H7 (cell line): ENCODE data around the gene HOMER3. TPM values are rescaled to one million over a fixed set of nuclear protein-coding genes. Genes with fewer than 3 reads are reported as not detected.

Experiments used
- DNase-seq: peaks from one replicate; pipeline ENCODE4 v3.0.0; 2012
- H3K27me3 ChIP-seq: 2 replicates; pipeline ENCODE4 v1.6.0; 2011; ENCODE audit warnings: mild to moderate bottlenecking, low read length; ENCODE audit not compliant: control insufficient read depth, insufficient read depth
- H3K36me3 ChIP-seq: replicated peaks from 2 replicates; pipeline ENCODE4 v1.5.1; 2011; ENCODE audit warnings: low read length; ENCODE audit not compliant: control insufficient read depth, insufficient read depth
- H3K4me3 ChIP-seq: 2 replicates; pipeline ENCODE4 v1.5.1; 2011; ENCODE audit warnings: low read depth, mild to moderate bottlenecking, control low read depth, low read length, moderate library complexity; ENCODE audit not compliant: insufficient read depth
- total RNA-seq: library from RNA; depleted of rRNA; stranded (reverse); fragments of >200 nt; shearing (Covaris generic); gene quantifications from 2 replicates; pipeline ENCODE4 v1.2.3, GENCODE V29; 2014

Gene HOMER3
- total RNA-seq, 1 experiment from 2014 or later: 25.1 TPM

- H3K4me3 ChIP-seq: peak overlapping the region; percentile 28
- no peaks in the 10 kb centered on the region; the same call in none of the 2 replicates for H3K36me3 ChIP-seq
- peaks cover 16% of the 10 kb centered on the region; the same call in 1 of the 2 replicates for H3K27me3 ChIP-seq
- DNase-seq: peak; percentile 87
These were observed 44.6 kb downstream of the HOMER3 start for GRCh38 chr19:18896421-18896841.

DNA sequence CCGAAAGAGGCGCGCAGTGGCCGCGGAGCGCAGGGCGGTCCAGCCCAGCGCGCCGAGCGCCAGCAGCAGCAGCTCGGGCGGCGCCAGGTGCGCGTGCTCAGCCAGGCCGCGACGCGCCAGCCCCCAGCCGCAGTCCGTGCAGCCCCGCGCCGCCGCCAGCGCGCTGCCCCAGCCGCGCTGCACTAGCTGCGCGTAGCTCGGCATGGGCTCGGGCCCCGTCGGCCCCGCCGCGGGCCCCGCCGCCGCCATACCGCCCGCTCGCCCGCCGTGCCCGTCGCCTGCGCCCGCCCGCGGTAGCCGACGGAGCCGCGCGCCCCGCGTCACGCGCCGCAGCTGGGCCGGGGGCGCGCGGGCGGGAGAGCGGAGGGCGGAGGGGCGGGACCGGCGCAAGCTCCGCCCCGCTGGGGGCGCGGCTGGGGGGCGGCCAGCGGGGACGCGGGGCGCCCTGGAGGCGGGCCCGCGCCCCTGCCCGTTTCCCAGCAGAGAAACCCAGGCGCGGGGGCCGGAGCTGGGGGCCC lies 45.1 kb downstream of the HOMER3 start, which contains the start of gene CERS1:
CERS1 (minus strand) TSS at position 335 of the 518 bp plus-strand sequence; CDS start at position 249, 86 bp downstream.
- peak within 1 kb of the TSS; percentile 70 for H3K4me3 ChIP-seq
- DNase-seq: peak; percentile 99
- no peaks in the 10 kb centered on the region; the same call in none of the 2 replicates for H3K36me3 ChIP-seq
- H3K27me3 ChIP-seq: peaks cover 16% of the 10 kb centered on the region; the same call in 1 of the 2 replicates

GRCh38 chr19:18895038-18895823 lies 45.8 kb downstream of the HOMER3 start:
- peak overlapping the region; percentile 70 for H3K4me3 ChIP-seq
- H3K27me3 ChIP-seq: peaks cover 16% of the 10 kb centered on the region; the same call in 1 of the 2 replicates
- peak; percentile 95 for DNase-seq
- no peaks in the 10 kb centered on the region; the same call in none of the 2 replicates for H3K36me3 ChIP-seq

DNA sequence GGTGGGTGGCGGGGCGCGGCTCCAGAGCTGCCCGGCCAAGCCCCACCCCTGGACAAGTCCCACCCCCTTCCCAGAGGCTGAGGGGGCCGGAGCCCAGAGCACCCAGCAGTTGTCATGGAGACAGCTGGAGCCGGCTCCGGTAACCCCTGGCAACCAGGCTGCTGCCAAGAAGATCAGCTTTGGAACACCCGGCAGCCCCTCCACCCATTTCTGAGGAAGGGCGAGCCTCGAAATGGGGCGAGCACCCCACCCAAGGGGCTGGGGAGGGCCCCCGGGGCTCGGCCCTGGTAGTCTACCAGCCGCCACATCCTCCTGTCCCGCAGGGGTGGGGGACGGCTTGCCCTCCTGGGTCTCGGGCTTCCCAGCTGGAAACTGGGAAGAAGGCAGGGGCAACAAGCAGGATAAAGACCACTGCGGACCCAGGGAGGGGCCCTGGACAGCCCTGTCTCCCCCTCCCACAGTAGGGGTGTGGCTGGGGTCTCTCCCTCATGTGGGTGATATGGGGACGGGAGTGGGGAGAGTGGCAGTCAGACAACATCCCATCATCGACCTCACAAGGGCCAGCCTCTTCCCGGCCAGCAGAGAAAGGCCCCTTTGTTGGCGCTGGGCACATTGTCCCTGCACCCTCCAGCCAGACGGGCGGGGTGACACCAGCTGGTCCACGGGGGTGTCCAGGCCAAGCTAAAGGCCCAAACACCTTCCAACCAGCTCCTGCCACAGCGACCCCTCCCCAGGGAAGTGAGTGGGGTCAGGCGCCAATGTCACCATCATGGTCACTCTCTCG lies 46.6 kb downstream of the HOMER3 start:
- Histone ChIP-seq H3K4me3 (peak overlapping the region; percentile 70), H3K27me3 (peaks cover 16% of the 10 kb centered on the region; the same call in 1 of the 2 replicates), H3K36me3 (no peaks in the 10 kb centered on the region; the same call in none of the 2 replicates)
- DNase-seq: peak; percentile 97

- no peak for DNase-seq
- Histone ChIP-seq H3K36me3 (no peaks in the 10 kb centered on the region; the same call in none of the 2 replicates), H3K4me3 (no peak overlapping the region), H3K27me3 (peaks cover 16% of the 10 kb centered on the region; the same call in 1 of the 2 replicates)
These were observed 47.3 kb downstream of the HOMER3 start for GRCh38 chr19:18893587-18894253.

DNA sequence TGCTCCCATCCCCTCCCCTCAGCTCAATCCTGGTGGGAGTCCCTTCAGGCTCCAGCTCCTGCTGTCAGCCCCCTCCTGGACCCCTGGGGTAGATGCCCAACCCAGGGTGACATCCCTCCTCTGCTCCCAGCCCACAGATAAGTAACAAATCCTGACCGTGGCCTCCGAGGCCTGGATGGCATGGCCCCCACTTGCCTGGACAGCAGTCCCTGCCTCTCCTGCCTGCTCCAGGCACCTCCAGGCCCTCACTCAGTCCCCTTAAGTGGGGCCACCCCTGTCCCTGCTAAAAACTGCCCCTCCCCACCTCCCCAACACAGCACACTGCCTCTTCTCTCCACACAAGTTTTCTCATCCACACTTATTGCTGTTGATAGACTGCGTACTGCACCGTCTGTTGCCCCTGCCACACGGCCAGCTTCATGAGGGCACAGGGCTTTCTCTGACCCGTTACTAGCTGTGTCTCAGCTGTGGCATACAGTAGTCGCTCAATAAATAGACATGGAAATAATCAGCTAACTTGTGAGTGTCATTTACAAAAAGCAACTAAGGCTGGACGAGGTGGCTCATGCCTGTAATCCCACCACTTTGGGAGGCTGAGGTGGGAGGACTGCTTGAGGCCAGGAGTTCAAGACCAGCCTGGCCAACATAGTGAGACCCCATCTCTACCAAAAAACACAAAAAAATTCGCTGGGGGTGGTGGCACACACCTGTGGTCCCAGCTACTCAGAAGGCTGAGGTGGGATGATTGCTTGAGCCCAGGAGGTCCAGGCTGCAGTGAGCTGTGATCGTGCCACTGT lies 50.9 kb downstream of the HOMER3 start:
- H3K36me3 ChIP-seq: no peaks in the 10 kb centered on the region; the same call in none of the 2 replicates
- no peak for DNase-seq

GRCh38 chr19:18886972-18887371 lies 54.0 kb downstream of the HOMER3 start:
- DNase-seq: no peak
- Histone ChIP-seq H3K36me3 (no peaks in the 10 kb centered on the region; the same call in 1 of the 2 replicates), H3K4me3 (no peak overlapping the region), H3K27me3 (no peaks in the 10 kb centered on the region)

More for the DNA sequence above, 50.9 kb downstream of the HOMER3 start:
- Histone ChIP-seq H3K27me3 (peaks cover 7% of the 10 kb centered on the region; the same call in 1 of the 2 replicates), H3K4me3 (no peak overlapping the region)

GRCh38 chr19:18883526-18884304 lies 57.3 kb downstream of the HOMER3 start:
- DNase-seq: no peak
- Histone ChIP-seq H3K27me3 (no peaks in the 10 kb centered on the region), H3K36me3 (no peaks in the 10 kb centered on the region; the same call in 1 of the 2 replicates)

GRCh38 chr19:18881491-18881890 lies 59.5 kb downstream of the HOMER3 start:
- H3K4me3 ChIP-seq: no peak overlapping the region
- no peaks in the 10 kb centered on the region for H3K27me3 ChIP-seq
- no peak for DNase-seq
- H3K36me3 ChIP-seq: peaks cover 1% of the 10 kb centered on the region; the same call in 1 of the 2 replicates

More at GRCh38 chr19:18883526-18884304, 57.3 kb downstream of the HOMER3 start:
- no peak overlapping the region for H3K4me3 ChIP-seq

DNA sequence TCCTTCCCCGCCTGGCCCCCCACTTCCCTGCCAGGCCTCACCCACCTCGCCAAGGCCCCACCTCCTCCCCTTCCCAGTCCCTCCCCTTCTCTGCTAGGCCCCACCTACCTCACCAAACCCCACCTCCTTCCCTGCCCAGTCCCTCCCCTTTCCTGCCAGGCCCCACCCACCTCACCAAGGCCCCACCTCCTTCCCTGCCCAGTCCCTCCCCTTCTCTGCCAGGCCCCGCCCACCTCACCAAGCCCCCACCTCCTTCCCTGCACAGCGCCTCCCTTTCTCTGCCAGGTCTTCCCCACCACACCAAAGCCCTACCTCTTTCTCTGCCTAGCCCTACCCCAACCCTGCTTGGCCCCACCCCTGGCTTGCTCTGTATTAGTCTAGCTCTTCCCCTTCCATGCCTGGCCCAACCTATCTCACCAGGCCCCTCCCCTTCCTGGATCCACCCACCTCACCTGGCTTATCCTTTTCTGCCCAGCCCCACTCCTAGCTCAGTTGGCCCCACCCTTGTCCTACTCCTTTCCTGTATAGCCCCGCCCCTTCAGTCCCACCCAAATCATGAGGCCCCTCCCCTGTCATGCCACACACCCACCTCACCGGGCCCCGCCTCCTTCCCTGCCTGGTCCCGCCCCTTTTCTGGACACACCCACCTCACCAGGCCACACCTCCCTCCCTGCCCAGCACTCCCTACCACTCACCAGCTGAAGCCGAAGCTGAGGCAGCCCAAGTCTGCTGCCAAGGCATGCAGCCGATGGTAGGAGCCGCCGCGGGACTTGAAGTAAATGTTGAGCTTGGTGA lies 61.2 kb downstream of the HOMER3 start:
- no peaks in the 10 kb centered on the region for H3K27me3 ChIP-seq
- H3K4me3 ChIP-seq: no peak overlapping the region
- peak; percentile 94 for DNase-seq
- peaks cover 1% of the 10 kb centered on the region; the same call in 1 of the 2 replicates for H3K36me3 ChIP-seq
